Measurements from ENCODE around the gene ATP6V1E1.
"Not testable (repeated sequence)": the region's sequence is repeated elsewhere in the genome, so short reads cannot be mapped to it uniquely, and the experiment has no call there.

ATP6V1E1 gene

DNA sequence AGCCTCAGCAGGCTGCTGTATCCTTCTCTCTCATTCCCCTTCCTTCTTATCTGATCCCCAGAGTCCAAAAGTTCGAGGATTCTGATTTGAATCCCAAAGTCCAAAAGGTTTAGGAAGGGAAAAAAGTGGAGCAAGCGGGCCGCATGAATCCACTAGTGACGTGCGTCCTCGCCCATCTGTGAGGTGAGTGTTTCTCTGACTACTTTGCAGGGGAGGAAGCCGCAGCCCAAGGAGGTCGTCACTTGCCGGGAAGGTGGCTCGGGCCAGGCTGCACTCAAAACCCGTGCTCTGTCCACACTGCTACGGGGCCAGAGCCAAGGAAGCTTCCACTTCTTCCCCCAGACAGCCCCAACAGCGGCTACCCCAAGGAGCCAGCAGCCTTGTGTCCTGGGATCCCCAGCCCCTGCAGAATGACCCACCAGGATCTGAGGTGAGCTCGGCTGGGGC lies 49.0 kb downstream of the ATP6V1E1 start:
- DNase-seq = no peak

DNA sequence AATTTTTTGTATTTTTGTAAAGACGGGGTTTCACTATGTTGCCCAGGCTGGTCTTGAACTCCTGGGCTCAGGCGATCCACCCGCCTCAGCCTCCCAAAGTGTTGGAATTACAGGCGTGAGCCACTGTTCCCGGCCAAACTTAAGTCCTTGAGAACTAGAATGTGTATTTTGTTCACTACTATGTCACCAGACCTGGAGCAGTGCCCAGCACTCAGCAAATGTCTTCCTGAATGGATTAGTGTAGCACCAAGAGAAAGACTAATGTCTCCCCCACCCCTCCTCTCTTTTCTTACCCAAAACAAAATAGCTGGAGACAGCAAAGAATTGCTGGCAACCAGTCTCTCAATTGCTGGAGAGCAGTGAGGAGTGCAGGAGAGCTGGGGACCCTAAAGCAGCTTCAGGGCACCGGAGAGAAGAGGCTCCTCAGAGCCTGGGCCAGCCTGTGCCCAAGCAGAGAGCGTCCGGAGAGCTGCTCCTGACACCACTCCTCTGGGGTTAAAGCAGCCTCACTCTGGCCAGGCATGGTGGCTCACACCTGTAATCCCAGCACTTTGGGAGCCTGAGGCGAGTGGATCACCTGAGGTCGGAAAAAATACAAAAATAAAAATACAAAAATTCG lies 50.3 kb downstream of the ATP6V1E1 start:
- no peak for DNase-seq

DNA sequence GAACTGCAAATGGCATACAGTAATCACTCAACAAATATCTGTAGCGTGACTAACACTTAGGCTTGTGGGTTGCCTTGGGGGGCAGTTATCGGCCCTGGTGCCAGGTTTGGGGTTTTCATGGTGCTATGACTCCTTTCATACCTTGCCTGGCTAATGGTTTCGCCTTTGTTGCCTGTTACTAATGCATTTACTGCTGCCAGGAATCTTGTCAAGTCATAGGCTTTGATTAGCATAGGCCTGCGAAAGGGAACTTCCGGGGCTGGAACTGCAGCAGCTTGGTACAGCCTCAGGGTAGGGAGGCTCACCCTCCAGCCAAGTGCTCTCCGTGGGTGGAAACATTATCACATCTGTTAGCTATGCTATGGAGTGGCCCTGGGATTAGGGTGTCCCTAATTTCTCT lies 52.1 kb downstream of the ATP6V1E1 start:
- no peak for DNase-seq

DNA sequence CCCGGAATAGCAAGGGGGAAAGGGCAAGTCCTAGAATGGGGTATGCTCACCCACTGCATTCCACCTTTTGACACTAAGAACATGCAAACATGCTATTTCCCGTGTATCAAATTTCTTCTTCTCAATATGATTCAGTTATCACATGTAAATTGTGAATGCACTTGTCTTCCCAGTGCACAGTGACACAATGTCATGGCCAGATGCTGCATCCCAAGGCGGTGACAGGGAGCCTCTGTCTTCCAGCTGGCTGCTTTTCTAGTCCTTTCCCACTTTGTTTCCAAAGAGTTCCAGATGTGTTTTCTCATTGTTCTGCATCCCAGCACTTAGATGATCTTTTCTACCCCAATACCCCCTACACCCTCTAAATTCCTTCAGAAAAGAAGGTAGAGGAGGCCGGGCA lies 52.9 kb downstream of the ATP6V1E1 start:
- DNase-seq = no peak

DNA sequence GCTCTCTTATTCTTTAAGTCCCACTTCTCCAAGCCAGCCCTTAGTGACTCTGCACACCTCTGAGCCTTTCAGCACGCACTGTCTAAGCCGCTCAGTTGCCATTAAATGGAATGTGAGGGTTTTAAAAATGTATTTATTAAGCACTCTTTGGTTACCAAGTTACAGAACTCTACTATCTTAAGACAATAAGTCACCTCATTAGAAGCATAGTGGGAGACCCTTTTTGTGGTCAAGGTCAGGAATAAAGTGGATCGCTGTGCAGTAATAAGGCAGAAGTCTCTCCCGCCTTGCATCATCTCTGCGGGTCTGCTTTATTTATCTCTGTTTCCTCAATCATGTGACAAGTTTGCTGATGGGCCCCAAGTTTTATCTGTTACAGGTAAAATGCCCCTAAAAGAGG lies 53.4 kb downstream of the ATP6V1E1 start:
- DNase-seq = no peak

DNA sequence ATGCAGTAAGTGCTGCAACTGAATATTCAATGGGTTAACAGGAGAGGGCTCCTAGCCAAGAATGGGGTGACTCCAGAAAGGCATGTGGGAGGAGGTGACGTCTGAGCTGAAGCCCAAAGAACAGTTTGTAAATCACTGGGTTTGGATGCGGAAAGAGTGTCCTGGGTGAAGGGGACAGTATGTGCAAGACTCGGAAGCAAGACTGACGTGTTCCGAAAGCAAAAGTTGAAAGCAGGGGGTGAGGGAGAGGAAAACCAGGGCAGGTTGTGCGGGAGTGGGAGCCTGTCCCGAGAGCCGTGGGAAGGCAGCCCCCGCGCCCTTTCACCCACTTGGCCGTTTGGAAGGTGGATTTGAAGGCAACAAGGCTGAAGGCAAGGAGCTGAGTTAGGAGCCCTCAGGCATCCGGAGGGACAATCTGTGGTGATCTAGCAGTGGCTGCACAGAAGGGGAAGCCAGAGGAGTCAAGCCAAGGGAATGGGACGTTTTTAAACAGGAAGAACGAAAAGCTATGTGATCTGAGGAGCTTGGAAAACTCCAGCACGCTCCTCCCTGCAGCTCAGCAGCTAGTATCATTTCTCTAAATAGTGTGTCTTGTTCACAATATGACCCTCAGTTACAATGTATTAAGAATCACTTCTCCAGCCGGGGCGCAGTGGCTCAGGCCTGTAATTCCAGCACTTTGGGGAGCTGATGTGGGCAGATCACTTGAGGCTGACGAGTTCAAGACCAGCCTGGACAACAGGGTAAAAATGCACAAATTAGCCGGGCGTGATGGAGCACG lies 57.5 kb downstream of the ATP6V1E1 start:
- no peak for DNase-seq

DNA sequence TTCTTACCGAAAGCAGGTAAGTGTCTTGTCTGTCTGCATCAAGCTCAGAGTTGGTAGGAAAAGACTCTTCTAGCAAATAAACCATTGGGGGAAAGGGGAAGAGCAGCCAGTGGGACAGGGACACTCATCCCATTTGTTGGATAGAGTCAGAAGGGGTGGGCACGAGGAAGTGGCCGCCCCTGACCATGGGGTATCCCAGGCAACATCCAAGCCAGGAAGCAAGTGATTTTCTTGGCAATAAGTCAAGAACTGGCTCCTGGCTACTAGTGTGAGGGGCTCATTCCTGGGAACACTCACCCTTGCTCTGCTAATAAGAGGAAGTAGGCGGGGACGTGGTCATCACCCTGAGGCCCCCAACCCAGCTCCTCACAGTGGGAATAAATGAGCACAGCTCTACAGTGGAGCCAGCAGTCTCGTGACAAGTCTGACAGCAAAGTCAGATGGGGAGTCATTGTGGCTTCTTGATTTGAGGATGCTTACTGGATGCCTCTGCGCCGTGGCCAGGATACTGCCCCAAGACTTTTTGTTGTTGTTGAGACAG lies 58.5 kb downstream of the ATP6V1E1 start:
- DNase-seq = no peak

GRCh38 chr22:17566776-17567175 lies 61.8 kb downstream of the ATP6V1E1 start:
- no peak for DNase-seq

DNA sequence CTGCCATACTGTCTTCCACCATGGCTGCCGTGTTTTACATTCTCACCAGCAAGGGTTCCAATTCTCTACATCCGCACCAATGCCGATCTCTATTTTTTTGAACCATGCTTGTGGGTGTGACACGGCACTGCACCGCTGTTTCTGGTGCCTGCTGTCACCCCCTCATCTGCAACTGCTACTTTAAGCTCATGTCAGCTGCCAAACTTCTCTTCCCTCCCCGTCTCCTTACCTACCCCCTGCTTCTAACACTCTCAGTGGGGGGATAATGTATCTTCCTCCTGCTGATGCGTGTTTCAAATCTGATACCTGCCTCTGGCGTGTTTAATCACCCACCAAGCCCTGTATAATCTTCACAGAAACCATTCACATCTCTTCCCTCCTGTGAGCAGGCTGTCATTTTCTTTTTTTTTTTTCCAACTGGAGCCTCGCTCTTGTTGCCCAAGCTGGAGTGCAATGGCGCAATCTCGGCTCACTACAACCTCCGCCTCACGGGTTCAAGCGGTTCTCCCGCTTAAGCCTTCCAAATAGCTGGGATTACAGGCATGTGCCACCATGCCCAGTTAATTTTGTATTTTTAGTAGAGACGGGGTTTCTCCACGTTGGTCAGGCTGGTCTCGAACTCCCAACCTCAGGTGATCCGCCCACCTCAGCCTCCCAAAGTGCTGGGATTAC lies 62.4 kb downstream of the ATP6V1E1 start:
- DNase-seq = not testable (repeated sequence)

DNA sequence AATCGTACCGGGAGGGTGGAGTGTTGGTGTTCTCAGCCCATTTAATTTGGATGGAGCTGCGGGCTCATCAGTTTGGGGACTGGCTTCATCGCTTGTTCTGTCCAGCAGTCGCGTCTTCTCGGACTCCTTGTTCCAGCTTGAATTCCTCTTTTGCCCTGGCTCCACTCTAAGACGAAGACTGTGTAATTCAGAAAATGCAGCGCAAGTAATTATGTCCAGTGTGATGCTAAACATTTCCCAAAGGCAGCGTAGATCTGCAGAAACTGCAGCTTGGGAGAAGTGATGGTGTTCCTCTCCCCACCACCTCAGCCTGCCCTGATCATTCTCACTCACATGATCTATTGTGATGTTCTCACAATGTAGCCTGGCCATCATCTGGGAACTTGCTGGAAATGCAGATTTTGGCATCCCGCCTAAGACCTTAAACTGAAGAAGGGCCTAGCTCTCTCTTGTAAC lies 64.6 kb downstream of the ATP6V1E1 start:
- no peak for DNase-seq

GRCh38 chr22:17562906-17563870 lies 65.4 kb downstream of the ATP6V1E1 start, which contains the start of gene SLC25A18:
TSS of gene SLC25A18 (plus strand) at chr22:17563498. CDS start at chr22:17579945, 16,447 bp downstream.
- no peak for DNase-seq

DNA sequence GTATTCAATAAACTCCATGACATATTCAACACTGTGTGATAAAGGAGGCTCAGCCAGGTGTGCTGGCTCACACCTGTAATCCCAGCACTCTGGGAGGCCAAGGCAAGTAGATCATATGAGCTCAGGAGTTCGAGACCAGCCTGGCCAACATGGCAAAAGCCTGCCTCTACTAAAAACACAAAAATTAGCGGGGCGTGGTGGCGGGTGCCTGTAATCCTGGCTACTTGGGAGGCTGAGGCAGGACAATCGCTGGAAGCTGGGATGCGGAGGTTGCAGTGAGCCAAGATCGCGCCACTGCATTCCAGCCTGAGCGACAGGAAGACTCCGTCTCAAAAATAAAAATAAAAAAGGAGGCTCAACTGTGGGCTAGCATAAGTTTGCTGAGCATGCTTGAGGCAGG lies 69.4 kb downstream of the ATP6V1E1 start:
- DNase-seq = no peak

GRCh38 chr22:17554814-17555213 lies 73.7 kb downstream of the ATP6V1E1 start:
- no peak for DNase-seq

GRCh38 chr22:17552737-17553136 lies 75.8 kb downstream of the ATP6V1E1 start:
- no peak for DNase-seq

GRCh38 chr22:17549655-17550054 lies 78.9 kb downstream of the ATP6V1E1 start:
- no peak for DNase-seq

DNA sequence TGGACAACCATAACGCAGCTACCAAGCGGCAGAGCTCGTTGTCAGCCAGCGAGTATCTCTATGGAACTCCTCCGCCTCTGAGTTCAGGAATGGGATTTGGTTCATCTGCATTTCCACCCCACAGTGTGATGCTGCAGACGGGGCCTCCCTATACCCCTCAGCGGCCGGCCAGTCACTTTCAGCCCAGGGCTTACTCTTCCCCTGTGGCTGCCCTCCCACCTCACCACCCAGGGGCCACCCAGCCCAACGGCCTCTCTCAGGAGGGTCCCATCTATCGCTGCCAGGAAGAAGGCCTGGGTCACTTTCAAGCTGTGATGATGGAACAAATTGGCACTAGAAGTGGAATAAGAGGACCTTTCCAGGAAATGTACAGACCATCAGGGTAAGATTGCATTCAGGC lies 79.4 kb downstream of the ATP6V1E1 start:
- no peak for DNase-seq

DNA sequence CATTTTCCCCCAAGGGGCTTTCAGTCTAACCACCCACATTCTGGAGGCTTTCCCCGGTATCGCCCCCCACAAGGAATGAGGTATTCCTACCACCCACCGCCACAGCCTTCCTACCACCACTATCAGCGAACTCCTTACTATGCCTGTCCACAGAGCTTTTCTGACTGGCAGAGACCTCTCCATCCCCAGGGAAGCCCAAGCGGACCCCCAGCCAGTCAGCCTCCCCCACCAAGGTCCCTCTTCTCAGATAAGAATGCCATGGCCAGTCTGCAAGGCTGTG lies 79.9 kb downstream of the ATP6V1E1 start:
- DNase-seq = no peak

DNA sequence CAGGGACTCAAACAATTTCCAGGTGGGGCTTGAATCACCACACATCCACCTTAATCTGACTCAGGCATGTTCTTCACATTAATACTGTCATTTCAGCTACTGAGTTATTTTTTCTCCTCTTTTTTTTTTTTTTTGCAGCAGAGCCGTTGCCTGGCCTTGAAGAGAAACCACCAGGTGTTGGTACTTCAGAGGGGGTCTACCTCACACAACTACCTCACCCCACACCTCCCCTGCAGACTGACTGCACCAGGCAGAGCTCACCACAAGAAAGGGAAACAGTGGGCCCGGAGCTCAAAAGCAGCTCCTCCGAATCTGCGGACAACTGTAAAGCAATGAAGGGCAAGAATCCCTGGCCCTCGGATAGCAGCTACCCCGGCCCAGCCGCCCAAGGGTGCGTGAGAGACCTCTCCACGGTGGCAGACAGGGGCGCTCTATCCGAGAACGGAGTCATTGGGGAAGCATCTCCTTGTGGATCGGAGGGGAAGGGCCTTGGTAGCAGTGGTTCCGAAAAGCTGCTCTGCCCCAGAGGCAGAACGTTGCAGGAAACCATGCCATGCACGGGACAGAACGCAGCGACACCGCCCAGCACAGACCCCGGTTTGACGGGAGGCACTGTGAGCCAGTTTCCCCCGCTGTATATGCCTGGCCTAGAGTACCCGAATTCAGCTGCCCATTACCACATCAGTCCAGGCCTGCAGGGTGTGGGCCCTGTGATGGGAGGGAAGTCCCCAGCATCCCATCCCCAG lies 80.4 kb downstream of the ATP6V1E1 start:
- DNase-seq = no peak

GRCh38 chr22:17542452-17542851 lies 86.1 kb downstream of the ATP6V1E1 start:
- DNase-seq = no peak
